NCI-H345 treated with DMSO at 0.1 percent for 48 hours (cell line): ENCODE data around the gene PPP1R12A.

Source experiments
- DNase-seq: peaks from one replicate; lab custom pipeline; 2025; ENCODE audit not compliant: unreplicated experiment; lab: John Stamatoyannopoulos, UW

The PPP1R12A gene

DNA sequence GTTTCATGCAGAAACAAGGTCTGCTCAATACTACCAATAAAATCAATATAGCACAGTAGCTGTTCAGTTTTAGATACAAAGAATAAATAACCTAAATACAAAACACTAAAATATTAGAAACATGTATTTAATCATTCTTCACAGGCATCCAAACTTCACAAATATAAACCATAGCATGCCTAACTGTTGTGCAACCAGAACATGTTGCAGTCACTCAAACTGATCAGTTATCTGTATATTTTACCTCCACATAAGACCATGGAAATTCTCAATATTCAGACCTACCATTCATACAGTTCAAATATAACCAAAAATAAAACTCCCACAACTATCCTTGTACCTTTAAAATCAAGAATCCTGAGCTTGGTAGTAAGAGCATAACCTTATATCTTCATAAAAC, 161.0 kb downstream of the PPP1R12A start:
- no peak for DNase-seq

DNA sequence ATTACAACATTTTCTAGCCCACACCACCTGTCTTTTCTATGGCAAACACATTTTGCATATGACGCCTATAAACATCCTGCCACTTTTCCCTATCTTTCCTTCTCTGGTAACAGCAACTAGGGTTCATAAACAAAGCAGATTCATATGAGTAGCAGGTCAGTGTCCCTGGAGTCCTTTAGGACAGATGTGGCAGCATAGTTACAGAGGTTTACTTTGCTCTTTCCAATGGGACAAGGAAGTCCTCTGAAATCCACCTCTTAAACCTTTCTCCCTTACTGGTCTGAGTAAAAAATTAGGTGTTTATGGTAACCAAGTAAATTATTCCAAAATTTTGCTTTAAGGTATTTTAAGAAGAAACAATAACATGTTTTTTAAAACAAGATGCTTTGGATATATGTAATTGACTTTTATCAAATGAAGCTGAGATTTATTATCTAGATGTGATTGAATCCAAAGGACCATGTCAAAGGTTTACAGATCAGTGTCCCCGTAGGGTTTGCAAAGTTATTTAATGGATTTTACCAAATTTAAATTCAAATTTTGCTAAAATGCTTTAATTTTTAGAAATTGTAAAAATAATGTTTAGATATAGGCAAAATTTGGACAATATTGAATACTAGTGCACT, 164.9 kb downstream of the PPP1R12A start:
- DNase-seq: no peak

DNA sequence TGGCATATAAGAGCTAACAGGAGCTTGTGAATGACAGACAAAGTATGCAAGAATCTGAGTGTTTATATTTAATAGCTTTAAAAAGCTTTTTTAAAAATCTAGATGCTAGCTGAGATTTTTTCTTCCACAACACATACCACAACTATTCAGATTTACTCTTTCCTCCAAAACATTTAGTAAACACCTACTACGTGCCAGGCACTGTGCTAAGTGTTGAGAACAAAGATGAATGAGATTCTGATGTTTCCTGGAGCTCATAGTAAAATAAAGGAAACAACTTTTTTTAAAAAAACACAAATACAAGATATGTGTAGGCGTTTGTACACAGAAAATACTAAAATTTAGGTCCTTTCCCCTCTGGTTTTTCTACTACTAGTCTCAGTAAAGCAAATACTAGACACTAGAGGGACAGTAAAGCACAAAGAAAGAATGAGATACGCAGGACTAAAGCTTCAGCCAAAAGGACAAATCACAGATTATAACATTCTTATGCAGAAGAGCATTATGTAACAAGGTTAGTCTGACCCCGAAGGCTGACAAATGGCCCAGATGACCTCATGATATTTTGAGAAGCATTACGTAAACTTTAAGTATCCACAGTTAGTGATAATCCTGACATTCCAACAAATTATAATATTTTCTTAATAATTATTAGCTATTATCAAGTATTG, 165.6 kb downstream of the PPP1R12A start:
- no peak for DNase-seq

DNA sequence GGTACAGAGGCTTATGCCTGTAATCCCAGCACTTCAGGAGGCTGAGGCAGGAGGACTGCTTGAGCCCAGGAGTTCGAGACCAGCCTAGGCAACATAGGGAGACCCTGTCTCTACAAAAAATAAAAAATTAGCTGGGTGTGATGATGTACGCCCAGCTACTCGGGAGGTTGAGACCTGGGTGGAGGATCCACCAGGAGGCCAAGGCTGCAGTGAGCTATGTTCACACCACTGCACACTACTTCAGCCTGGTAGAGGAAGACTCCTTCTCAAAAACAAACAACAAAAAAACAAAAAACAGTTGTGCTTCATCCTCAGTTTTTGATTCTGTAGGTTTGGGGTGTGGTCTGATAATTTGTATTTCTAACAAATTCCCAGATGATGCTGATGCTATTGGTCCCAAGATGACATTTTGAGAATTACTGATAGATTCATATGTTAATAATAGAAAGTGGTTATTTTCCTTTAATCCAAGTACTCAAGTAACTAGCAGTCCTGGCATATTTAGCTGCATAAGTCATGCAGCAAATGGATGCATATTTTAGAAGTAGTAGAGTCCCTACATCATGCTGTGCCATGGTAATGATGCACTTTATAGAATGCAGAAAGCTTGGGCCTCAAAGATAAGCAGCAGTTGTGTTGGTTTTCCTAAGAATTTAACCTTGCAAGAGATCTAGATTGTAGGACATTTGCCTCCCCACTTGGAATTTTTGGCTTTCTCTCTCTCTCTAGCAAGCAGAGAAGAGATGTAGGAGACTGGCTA, 168.0 kb downstream of the PPP1R12A start:
- DNase-seq: no peak

DNA sequence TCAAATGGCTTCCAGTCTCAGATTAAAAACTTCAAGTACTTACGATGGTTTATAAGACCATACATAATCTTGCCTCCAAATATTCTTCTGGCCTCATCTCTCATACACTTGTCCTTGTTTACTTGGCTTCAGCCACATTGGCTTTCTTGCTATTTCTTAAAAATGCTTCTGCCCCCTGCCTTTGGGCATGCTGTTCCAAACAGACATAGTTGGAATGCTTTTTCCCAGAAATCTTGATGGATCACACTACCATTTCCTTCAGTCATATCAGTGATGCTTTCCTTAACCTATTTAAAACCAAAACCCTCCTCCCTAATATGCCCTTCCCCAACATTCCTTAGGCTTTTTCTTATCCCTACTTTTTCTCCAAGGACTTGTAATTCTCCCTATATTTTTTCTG, 169.7 kb downstream of the PPP1R12A start:
- DNase-seq: no peak

DNA sequence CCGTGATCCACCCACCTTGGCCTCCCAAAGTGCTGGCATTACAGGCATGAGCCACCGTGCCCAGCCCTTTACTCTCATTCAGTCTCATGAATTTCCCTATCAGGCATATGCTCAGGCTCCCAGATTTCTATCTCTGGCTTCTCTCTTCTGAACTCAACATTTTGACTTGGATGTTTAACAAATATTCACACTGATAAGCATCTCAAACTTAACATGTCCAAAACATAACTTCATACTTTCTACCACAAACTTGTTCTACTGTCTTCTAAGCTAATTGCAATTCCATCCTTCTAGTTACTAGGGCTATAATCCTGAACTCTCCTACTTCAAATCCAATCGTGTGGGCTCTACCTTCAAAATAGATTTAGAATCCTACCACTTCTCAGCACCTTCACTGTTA, 170.3 kb downstream of the PPP1R12A start:
- DNase-seq: no peak

DNA sequence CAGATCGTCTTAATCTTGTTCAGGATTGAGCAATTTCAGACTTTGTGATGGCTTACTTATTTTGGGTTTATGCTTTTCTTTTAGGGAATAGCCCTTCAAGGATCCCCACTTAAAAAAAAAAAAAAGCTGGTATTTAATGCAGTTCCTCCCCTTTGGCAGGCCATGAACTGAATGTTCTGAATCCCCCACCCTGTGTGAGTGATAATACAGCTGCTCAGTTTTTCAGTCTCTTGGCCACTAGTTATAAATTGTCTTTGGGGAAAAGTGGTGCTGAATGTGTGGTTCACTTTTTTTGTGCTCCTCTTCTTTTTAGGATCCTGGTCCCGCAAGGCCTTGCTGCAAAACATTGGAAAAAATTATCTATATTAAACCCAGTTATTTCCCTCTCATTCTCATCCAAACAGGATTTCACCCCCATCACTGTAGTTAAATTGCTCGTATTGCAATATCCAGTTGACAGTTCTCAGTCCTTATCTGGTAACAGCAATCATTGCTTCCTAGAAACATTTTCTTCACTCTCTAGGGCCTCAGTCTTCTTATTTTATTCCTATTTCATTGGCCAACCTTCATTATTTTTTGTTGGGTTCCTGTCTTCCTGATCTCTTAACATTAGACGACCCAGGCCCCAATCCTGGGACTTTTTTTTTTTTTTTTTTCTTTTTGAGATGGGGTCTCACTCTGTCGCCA, 171.0 kb downstream of the PPP1R12A start:
- no peak for DNase-seq

DNA sequence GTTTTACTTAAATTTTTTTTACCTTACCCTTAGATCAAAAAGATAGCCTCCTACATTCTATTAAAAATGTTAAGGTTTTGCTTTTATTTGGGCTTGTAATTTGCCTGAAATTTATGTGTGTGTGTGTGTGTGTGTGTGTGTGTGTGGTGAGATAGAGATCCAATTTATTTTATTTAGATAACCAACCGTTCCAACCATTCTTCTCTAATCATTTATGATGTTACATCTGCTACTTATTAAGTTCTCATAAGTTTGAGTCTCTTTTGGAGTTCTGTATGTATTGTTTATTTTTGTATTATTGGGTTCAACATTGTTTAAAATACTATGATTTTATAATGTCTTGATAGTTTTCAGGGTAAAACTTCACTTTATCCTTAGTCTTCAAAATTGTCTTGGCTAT, 173.6 kb downstream of the PPP1R12A start:
- no peak for DNase-seq

DNA sequence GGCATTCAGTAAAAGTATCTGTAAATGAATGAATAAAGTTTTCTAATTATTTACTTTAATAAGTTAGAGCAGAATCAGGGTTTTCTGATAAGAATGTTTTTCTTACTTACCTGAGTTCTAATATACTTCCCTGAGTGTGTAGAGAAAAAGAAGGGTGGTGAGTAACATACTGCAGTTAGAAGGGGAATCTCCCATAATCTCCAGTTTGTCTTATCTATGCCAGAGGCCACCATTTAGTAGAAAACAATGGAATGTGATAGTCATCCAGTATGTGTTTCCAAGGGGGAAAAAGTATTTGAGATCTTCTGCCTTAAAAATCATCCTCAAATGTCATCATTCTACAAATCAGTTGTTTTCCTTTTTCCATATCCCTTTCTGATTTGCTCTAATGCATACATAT, 187.6 kb downstream of the PPP1R12A start:
- no peak for DNase-seq

DNA sequence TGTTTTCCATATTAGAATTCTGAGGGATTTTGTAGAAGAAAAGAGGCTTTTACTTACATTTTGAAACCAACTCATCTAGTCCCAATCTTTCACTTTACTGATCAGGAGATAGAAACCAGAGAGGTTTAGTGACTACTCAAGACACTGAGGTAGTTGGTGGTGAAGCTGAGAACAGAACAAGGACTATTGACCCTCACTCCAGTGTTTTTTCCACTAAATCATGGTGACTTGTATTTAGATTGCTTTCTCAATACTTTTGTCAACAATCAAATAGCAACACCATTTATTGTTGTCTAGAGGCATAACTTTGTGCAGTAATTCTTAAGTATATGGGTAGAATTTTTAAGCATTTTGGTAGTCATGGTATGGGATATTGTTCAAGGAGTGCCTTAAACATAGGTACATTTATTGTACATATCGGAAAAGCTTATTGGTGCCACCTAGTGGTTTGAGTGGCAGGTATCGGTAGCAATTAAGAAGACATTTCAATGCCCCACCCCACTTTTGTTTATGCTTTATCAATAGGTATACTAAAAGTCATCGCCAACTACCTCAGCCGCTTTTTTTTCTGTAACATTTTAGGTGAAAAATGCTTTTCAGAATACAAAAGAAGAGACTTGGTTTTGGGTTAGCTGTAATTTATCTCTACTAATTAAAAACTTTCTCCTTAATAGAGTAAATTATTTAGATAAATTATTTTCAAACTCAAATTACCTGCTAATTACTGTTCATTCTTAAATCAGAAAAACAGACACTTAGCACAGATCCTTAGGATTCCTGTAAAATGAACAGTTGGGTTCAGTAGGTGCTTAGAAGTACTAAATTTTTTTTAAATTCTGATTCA, 196.8 kb downstream of the PPP1R12A start:
- DNase-seq: peak; percentile 66

DNA sequence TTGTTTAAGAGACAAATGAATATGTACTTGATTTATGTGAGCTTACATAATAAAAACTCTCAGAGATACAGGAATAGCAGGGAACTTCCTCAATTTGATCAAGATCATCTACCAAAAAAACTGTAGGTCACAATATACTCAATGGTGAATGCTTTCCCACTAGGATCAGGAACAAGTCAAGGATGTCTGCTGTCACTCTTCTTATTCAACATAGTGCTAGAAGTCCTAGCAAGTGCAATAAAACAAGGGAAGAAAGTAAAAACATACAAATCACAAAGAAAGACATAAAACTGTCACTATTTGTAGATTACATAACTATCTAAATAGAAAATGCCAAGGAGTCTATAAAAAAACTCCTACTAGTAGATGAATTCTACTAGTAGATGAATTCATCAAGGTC, 202.3 kb downstream of the PPP1R12A start:
- no peak for DNase-seq

DNA sequence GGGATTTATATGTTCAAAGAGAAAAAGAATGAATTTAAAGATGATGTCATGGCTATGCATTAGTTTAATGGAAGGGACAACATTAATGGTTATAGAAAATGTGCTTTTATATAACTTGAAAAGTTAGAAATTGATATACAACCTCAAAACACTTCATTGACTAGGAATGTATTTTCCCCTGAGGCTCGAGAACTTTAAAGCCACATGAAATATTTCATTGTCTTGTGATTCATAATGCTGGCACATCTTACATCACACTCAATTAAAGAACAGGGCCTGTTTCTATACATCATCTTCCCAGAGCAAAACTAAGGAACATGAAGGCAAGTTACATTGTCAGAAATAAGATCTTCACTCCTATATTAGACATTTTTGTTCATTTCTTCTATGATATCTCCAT, 208.9 kb downstream of the PPP1R12A start:
- no peak for DNase-seq
